Frontal cortex (tissue), 4 donors: ENCODE results near the gene SMYD3. TPM values are rescaled to one million over a fixed set of nuclear protein-coding genes. Genes with fewer than 3 reads are reported as not detected.
A peak's percentile ranks its signal among the peaks of the same experiment; 100 is the strongest.
"Not testable (repeated sequence)": the region's sequence is repeated elsewhere in the genome, so short reads cannot be mapped to it uniquely, and the experiment has no call there.

Experiments
- DNase-seq, 2 donors: peaks; one replicate each; pipeline ENCODE4 v3.0.0; 2012; ENCODE audit warnings: low spot score in 2 of 2
- FAIRE-seq: peaks from 2 replicates; lab custom pipeline; 2012; peaks lifted over from hg19 to GRCh38; lab: Jason Lieb, UNC
- total RNA-seq: library from RNA; depleted of rRNA; stranded (reverse); fragments of >200 nt; gene quantifications from one replicate; pipeline ENCODE4 v1.2.3, GENCODE V29; 2014
- donor health status: control.
- donor health status: control.
- donor health status: control.

Gene SMYD3
- total RNA-seq, 1 donor from 2014 or later, result 32.2 TPM

GRCh38 chr1:246377625-246378153 is 129.4 kb downstream of the SMYD3 start:
- no peak for FAIRE-seq
- DNase-seq, result no peak

DNA sequence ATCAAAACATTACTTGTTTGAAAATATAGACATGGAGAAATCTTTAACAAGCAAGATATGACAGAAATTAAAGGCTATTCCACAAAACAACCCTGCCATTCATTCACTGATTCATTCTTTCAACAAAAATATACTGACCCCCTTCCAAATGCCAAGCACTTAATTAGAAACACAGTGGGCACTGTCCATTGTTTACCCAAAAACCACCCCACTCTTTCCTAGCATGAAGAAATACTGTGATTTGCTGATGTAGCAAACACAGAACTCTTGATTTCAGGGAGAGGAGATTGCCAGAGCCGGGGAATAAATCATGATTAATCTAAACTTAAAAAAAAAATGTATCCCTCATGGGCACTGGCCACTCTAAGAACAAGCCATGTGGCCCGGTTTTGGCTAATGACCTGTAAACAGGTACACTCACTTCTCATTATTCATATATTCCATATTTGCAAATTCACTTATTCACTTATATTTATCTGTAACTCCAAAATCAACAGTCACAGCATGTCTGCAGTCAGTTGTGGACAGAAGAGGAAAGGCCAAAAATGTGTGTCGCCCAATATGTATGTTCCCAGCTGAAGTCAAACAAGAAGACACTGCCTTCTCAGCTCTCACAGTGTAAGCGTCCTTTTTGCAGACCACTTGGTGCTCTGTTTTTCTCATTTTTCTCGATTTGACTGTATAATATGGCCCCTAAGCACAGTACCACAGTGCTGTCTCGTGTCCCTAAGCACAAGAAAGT is 133.1 kb downstream of the SMYD3 start:
- DNase-seq, result no peak
- no peak for FAIRE-seq

GRCh38 chr1:246372559-246372958 is 134.5 kb downstream of the SMYD3 start:
- DNase-seq (no peak), FAIRE-seq (no peak)

DNA sequence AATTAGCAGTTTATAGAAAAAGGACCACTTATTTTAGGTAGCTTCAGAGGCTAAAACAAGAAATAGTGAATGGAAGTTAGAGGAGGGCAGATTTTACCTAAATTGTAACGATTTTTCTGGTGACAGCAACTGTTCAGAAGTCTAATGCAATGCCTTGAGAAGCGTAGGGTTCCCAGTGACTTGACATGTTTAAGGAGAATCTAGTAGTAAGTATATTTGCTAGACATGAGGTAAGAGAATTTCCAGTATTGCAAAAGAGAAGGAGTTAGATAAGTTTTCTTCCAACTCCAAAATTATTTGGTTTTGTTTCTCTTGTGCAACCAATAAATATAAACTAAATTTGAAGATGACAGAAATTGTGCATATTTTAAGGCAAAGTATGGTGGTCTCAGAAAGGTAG is 140.0 kb downstream of the SMYD3 start:
- no peak for FAIRE-seq
- no peak for DNase-seq

GRCh38 chr1:246365708-246366107 is 141.4 kb downstream of the SMYD3 start:
- DNase-seq (peak in 1 of 2 donors; percentile 17), FAIRE-seq (no peak)

GRCh38 chr1:246364415-246364941 is 142.6 kb downstream of the SMYD3 start:
- DNase-seq, result no peak
- no peak for FAIRE-seq

GRCh38 chr1:246357014-246357598 is 150.0 kb downstream of the SMYD3 start:
- not testable (repeated sequence) for FAIRE-seq, DNase-seq

DNA sequence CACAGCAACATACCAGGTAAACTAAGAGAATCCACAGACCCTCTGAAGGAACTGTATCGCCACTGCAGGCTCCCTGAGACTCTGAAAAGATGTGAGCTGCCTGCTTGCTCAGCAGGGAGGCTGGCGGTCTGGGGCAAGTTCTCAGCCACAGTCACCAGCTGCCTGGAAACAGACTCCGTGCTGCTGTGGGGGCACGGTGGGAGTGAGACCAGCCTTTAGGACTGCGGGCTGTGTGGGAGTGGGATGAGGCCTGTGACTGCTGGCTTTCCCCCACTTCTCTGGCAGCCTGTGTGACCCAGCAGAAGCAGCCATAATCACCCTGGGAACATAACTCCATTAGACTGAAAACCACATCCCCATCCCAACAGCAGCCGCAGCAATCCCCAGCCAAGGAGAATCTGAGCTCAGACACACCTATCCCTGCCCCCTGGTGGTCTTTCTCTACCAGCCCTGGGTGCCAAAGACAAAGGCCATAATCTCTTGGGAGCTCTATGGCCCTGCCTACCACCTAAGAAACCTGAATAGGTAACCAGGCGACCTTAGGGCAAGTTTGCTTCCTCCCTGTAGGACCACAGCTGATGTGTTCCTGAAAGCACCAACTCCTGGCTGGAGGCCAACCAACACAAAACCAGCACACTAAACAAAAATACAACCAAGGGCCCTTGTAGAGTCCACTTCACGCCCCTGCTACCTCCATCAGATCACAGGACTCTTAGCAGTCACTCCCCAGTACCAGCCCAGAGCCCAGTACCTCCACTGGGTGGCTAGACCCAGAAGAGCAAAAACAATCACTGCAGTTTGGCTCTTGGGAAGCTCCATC is 151.5 kb downstream of the SMYD3 start:
- no peak for FAIRE-seq
- DNase-seq, result no peak

DNA sequence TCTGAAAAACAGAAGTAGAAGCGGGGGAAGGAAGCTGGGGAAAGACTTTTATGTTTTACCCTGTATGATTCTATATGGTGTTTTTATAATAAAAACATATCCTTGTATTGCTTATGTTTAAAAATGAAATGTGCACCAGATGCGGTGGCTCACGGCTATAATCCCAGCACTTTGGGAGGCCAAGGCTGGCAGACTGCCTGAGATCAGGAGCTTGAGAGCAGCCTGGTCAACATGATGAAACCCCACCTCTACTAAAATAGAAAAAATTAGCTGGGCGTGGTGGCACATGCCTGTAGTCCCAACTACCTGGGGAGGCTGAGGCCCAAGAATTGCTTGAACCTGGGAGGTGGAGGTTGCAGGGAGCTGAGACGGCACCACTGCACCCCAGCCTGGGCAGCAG is 155.4 kb downstream of the SMYD3 start:
- no peak for DNase-seq
- FAIRE-seq, result no peak

- DNase-seq (no peak), FAIRE-seq (no peak)
Measured at GRCh38 chr1:246350745-246351144, 156.3 kb downstream of the SMYD3 start.

GRCh38 chr1:246343937-246344336 is 163.1 kb downstream of the SMYD3 start:
- DNase-seq (no peak), FAIRE-seq (no peak)

DNA sequence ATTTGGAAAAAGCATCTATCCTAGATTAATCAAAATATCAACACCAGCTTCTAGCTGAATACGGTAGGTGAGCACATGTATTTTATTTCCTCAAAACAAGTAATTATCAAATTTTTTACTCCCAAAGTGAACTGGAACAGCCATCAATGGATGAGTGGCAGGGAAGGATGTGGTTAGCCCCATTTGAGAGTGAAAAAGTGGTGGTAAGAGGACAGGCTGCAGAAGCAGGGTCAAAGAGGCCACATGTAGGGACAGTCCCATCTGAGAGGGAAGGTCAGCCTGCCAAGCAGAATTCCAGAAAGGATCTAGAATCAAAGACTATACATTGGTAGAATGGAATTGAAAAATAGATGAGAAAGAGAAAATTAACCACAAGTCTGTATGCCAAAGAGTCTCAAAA is 163.8 kb downstream of the SMYD3 start:
- no peak for FAIRE-seq
- DNase-seq, result no peak

DNA sequence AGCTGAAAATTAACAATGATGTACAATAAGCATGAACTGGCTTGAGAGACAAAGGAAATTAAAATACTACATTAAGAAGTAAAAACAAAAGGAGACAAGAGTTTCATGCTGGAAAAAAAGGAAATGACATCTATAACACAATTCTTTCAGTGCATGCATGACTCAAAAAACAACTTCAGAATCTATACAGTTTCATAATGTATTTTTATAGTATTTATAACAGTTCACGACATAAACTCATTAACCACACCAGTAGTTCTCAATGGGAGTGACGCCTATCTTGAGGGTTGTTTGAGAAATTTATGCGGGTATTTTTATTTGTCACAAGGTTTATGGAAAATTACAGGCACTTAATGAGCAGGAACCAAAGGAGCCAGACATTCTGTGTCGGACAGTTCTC is 168.5 kb downstream of the SMYD3 start:
- no peak for FAIRE-seq

GRCh38 chr1:246338098-246338497 is 169.0 kb downstream of the SMYD3 start:
- FAIRE-seq (no peak), DNase-seq (no peak)

More for the DNA sequence above, 168.5 kb downstream of the SMYD3 start:
- no peak for DNase-seq

DNA sequence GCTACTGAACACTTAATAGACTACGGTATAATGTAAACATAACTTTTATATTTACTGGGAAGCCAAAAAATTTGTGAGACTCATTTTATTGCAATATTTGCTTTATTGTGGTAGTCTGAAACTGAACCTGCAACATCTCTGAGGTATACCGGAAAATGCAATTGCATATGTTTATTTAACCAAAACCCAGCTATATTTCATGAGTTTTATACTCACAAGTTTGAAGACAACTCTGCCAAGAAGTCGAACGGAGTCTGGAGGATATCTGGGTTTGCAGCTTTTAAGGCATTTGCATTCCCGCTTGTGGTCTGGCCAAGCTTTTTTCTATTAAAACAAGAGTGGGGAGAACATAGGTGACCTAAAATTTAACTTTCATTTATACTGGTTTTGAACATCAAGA is 171.9 kb downstream of the SMYD3 start:
- DNase-seq (no peak), FAIRE-seq (no peak)

GRCh38 chr1:246333855-246334254 is 173.2 kb downstream of the SMYD3 start:
- no peak for FAIRE-seq
- DNase-seq, result no peak

DNA sequence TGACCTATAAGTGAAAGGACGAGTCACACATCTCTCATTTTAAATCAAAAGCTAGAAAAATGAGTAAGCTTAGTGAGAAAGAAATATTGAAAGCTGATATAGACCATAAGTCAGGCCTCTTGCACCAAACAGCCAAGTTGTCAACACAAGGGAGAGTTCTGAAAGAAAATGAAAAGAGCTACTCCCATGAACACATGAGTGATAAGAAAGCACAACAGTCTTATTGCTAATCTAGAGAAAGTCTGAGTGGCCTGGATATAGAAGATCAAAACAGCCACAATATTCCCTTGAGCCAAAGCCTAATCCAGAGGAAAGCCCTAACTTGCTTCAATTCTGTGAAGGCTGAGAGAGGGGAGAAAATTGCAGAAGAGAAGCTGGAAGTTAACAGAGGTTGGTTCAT is 175.0 kb downstream of the SMYD3 start:
- DNase-seq, result no peak
- no peak for FAIRE-seq

- no peak for FAIRE-seq
- no peak for DNase-seq
Measured at GRCh38 chr1:246329900-246330299, 177.2 kb downstream of the SMYD3 start.

DNA sequence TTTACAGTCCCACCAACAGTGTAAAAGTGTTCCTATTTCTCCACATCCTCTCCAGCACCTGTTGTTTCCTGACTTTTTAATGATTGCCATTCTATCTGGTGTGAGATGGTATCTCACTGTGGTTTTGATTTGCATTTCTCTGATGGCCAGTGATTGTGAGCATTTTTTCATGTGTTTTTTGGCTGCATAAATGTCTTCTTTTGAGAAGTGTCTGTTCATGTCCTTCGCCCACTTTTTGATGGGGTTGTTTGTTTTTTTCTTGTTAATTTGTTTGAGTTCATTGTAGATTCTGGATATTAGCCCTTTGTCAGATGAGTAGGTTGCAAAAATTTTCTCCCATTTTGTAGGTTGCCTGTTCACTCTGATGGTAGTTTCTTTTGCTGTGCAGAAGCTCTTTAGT is 177.8 kb downstream of the SMYD3 start:
- FAIRE-seq, DNase-seq: not testable (repeated sequence)

DNA sequence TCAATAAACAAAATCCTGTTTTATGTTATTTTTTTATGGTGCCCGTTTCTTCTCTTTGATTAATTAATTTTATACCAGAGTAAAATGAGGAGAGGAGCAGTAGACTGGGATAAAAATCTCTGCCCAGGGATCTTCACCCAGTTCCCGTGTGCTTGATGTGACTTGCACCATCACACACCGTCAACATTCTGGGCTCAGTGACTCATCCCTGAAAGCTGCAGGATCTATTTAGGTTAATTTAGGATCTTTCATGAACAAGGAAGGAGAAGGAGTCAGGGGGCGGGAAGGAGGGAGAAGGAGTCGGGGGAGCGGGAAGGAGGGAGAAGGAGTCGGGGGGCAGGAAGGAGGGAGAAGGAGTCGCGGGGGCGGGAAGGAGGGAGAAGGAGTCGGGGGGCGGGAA is 182.4 kb downstream of the SMYD3 start:
- FAIRE-seq, result no peak
- peak in 1 of 2 donors; percentile 32 for DNase-seq
